ENCODE data around the gene ZNF436. TPM values are rescaled to one million over a fixed set of nuclear protein-coding genes. Genes with fewer than 3 reads are reported as not detected.

Gene ZNF436
- total RNA-seq, 1 experiment from 2014 or later = 16.0 TPM

- H3K4me1 ChIP-seq (ENCODE audit: control insufficient read depth, insufficient read depth, low read length) = peaks cover 10% of the 10 kb centered on the region
- peak overlapping the region; percentile 100 for H3K27ac ChIP-seq (ENCODE audit: low read length)
- ChIA-PET CTCF (interaction anchor here (2.0 kb wide), 1 partner anchor 58 kb away, joined by 9 read pairs; no protein-coding TSS in a partner anchor), POLR2A (interaction anchor here (0.6 kb wide), 1 partner anchor 68 kb away, joined by 5 read pairs; no protein-coding TSS in a partner anchor)
- H3K36me3 ChIP-seq (ENCODE audit: control insufficient read depth, insufficient read depth, low read length) = peaks cover 5% of the 10 kb centered on the region
- no peaks in the 10 kb centered on the region for H3K9me3 ChIP-seq (ENCODE audit: control insufficient read depth, insufficient read depth, low read depth, low read length)
- in situ Hi-C loops (cut with HindIII; ENCODE audit: low pct_unique_long_range_greater_than_20kb, low sequenced_read_pairs) = no loop called here
- intact Hi-C loops (cut with micrococcal nuclease; ENCODE audit: unreplicated experiment) = loop anchor here (2.0 kb wide), 1 partner anchor 59 kb away; no protein-coding TSS in a partner anchor
- no TSS peak for BruUV-seq (replicated peaks)
- H3K4me3 ChIP-seq (ENCODE audit: low read depth in 2 of 2, low read length in 2 of 2) = no peak overlapping the region
- TF ChIP-seq POLR2AphosphoS5 (IDR thresholded peaks at IDR 0.05; ENCODE audit: low read depth, low read length) (no peak), REST (IDR thresholded peaks at IDR 0.05; ENCODE audit: insufficient read depth in 1 of 2, low read depth in 2 of 2, low read length in 1 of 2) (no peak), SIN3A (IDR thresholded peaks at IDR 0.05; ENCODE audit: borderline replicate concordance, insufficient read depth, low read depth, low read length) (no peak), TCF7L2 (IDR thresholded peaks at IDR 0.05; ENCODE audit: low read depth, low read length) (no peak)
- TF ChIP-seq, protein P1, sequence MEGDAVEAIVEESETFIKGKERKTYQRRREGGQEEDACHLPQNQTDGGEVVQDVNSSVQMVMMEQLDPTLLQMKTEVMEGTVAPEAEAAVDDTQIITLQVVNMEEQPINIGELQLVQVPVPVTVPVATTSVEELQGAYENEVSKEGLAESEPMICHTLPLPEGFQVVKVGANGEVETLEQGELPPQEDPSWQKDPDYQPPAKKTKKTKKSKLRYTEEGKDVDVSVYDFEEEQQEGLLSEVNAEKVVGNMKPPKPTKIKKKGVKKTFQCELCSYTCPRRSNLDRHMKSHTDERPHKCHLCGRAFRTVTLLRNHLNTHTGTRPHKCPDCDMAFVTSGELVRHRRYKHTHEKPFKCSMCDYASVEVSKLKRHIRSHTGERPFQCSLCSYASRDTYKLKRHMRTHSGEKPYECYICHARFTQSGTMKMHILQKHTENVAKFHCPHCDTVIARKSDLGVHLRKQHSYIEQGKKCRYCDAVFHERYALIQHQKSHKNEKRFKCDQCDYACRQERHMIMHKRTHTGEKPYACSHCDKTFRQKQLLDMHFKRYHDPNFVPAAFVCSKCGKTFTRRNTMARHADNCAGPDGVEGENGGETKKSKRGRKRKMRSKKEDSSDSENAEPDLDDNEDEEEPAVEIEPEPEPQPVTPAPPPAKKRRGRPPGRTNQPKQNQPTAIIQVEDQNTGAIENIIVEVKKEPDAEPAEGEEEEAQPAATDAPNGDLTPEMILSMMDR (IDR thresholded peaks at IDR 0.05) = no peak
- no peak for ATAC-seq
- no peaks in the 10 kb centered on the region for H3K27me3 ChIP-seq (ENCODE audit: control insufficient read depth, insufficient read depth, low read length)
- DNase-seq (ENCODE audit: low read depth, low spot score) = no peak
Observed at GRCh38 chr1:23345920-23346319, 23.7 kb downstream of the ZNF436 start.

DNA sequence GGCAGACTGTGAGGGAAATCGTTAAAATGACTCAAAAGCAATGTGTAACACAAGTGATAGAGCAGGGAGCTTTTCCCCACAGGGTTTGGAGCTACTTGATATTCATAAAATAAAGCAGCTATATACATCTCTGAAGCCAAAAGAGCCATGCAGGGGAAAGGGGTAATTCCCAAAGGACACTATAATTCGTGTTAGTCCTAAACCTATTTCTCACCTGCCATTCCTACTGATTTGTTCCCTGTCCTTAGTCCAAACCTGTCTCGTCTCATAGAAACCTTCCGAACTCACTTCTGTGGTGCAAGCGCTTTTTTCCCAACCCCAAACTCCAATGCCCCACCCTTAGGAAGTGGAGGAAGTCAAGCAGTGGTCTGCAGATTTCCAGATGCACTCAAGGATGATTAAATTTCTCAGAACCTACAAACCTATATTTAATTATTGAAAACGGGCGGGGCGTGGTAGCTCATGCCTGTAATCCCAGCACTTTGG lies 24.6 kb downstream of the ZNF436 start:
- TSS peak; percentile 95 for BruUV-seq (replicated peaks)
- intact Hi-C loops (cut with micrococcal nuclease; ENCODE audit: unreplicated experiment) (loop anchor here (2.0 kb wide), 1 partner anchor 60 kb away; no protein-coding TSS in a partner anchor), in situ Hi-C loops (cut with HindIII; ENCODE audit: low pct_unique_long_range_greater_than_20kb, low sequenced_read_pairs) (no loop called here)
- Histone ChIP-seq H3K36me3 (ENCODE audit: control insufficient read depth, insufficient read depth, low read length) (peaks cover 10% of the 10 kb centered on the region), H3K27ac (ENCODE audit: low read length) (peak overlapping the region; percentile 100), H3K9me3 (ENCODE audit: control insufficient read depth, insufficient read depth, low read depth, low read length) (no peaks in the 10 kb centered on the region), H3K4me3 (ENCODE audit: low read depth in 2 of 2, low read length in 2 of 2) (peak overlapping the region; percentile 81 to 94), H3K27me3 (ENCODE audit: control insufficient read depth, insufficient read depth, low read length) (no peaks in the 10 kb centered on the region), H3K4me1 (ENCODE audit: control insufficient read depth, insufficient read depth, low read length) (peaks cover 19% of the 10 kb centered on the region)
- DNase-seq (ENCODE audit: low read depth, low spot score) (no peak), ATAC-seq (no peak)
- TF ChIP-seq SIN3A (IDR thresholded peaks at IDR 0.05; ENCODE audit: borderline replicate concordance, insufficient read depth, low read depth, low read length) (no peak), TCF7L2 (IDR thresholded peaks at IDR 0.05; ENCODE audit: low read depth, low read length) (no peak)
- ChIA-PET CTCF (interaction anchor here (0.5 to 2.0 kb wide), 3 partner anchors 12 to 79 kb away, joined by 3 to 9 read pairs (median 3); no protein-coding TSS in a partner anchor), POLR2A (interaction anchor here (0.6 to 1.7 kb wide), 7 partner anchors 17 to 186 kb away, joined by 3 to 8 read pairs (median 4); partner anchors contain the start of gene E2F2)
